Small intestine (tissue), 7 donors: ENCODE data around the gene SH3BP5. TPM values are rescaled to one million over a fixed set of nuclear protein-coding genes. Genes with fewer than 3 reads are reported as not detected.

Experiments used
- DNase-seq, 2 donors: peaks; one replicate each; pipeline versions ENCODE4 v3.0.0 to v3.0.0-alpha.2; 2013
- FAIRE-seq: peaks from 2 replicates; lab custom pipeline; 2012; peaks lifted over from hg19 to GRCh38; lab: Jason Lieb, UNC
- H3K27ac ChIP-seq, 3 donors: one replicate each; pipeline ENCODE4 v1.5.1; 2013; ENCODE audit warnings: low read length in 2 of 3, mild to moderate bottlenecking in 2 of 3, control low read depth in 1 of 3, inconsistent platforms in 1 of 3, low read depth in 1 of 3, moderate library complexity in 1 of 3
- H3K27me3 ChIP-seq, 3 donors: one replicate each; pipeline ENCODE4 v1.6.1; 2013; ENCODE audit warnings: low read length in 3 of 3, inconsistent platforms in 1 of 3; ENCODE audit not compliant: control insufficient read depth in 3 of 3, insufficient read depth in 3 of 3
- H3K36me3 ChIP-seq, 3 donors: one replicate each; pipeline ENCODE4 v1.6.1; 2013; ENCODE audit warnings: low read length in 3 of 3, inconsistent platforms in 1 of 3, low read depth in 1 of 3, mild to moderate bottlenecking in 1 of 3, moderate library complexity in 1 of 3; ENCODE audit not compliant: control insufficient read depth in 3 of 3, insufficient read depth in 2 of 3
- H3K4me1 ChIP-seq, 3 donors: one replicate each; pipeline ENCODE4 v1.6.1; 2013; ENCODE audit warnings: low read length in 2 of 3, inconsistent platforms in 1 of 3, low read depth in 1 of 3, mild to moderate bottlenecking in 1 of 3, moderate library complexity in 1 of 3; ENCODE audit not compliant: control insufficient read depth in 3 of 3, insufficient read depth in 2 of 3
- H3K4me3 ChIP-seq, 3 donors: one replicate each; pipeline ENCODE4 v1.5.1; 2013; ENCODE audit warnings: low read length in 3 of 3, control low read depth in 1 of 3, inconsistent platforms in 1 of 3, low read depth in 1 of 3, mild to moderate bottlenecking in 1 of 3, moderate library complexity in 1 of 3
- H3K9me3 ChIP-seq, 2 donors: one replicate each; pipeline ENCODE4 v1.6.1; 2013; ENCODE audit warnings: low read depth in 1 of 2, low read length in 1 of 2; ENCODE audit not compliant: control insufficient read depth in 2 of 2, insufficient read depth in 1 of 2
- WGBS, 3 donors: extraction: QIAGEN DNeasy Blood & Tissue Kit; methylation state at CpG; one replicate each; pipeline ENCODE4 v1.1.7; 2013; 5-methylcytosine and 5-hydroxymethylcytosine counted together
- polyA plus RNA-seq, 4 donors: library from polyadenylated mRNA; stranded (reverse) in 3 of 4; unstranded in 1 of 4; fragments of 200-250 nt in 3 of 4; fragments of 120-200 nt in 1 of 4; gene quantifications; one replicate each; pipeline versions ENCODE4 v1.2.1 to v1.2.3, GENCODE V29; 2013
- donor health status: healthy with polysubstance abuse.
- donor health status: control.
- donor health status: control.
- donor health status: Bipolar disorder and iron deficiency.
- donor health status: healthy.

SH3BP5 gene
- polyA plus RNA-seq, 4 donors: 4.9 to 24.0 (median 10.1) TPM

- FAIRE-seq: no peak
- H3K9me3 ChIP-seq: no peaks in the 10 kb centered on the region
- DNase-seq: no peak
- 90 to 98% (median 97%) methylated on average over 2 of the region's 2 CpGs for WGBS, 3 donors
- H3K4me1 ChIP-seq: peaks cover 0 to 2% (median 0%) of the 10 kb centered on the region in 3 donors
- no peaks in the 10 kb centered on the region for H3K36me3 ChIP-seq
- peaks cover 0 to 11% (median 0%) of the 10 kb centered on the region in 3 donors for H3K27me3 ChIP-seq
- H3K4me3 ChIP-seq: no peak overlapping the region
- H3K27ac ChIP-seq: no peak overlapping the region
These were observed 5.7 kb downstream of the SH3BP5 start for GRCh38 chr3:15326673-15327072.

GRCh38 chr3:15326037-15326436 is 6.3 kb downstream of the SH3BP5 start:
- DNase-seq (no peak), FAIRE-seq (no peak)
- no peaks in the 10 kb centered on the region for H3K9me3 ChIP-seq
- peaks cover 0 to 6% (median 0%) of the 10 kb centered on the region in 3 donors for H3K27me3 ChIP-seq
- H3K27ac ChIP-seq: no peak overlapping the region
- WGBS, 3 donors: 80 to 82% (median 80%) methylated on average over 3 of the region's 3 CpGs
- peaks cover 0 to 2% (median 0%) of the 10 kb centered on the region in 3 donors for H3K4me1 ChIP-seq
- no peaks in the 10 kb centered on the region for H3K36me3 ChIP-seq
- H3K4me3 ChIP-seq: no peak overlapping the region

GRCh38 chr3:15325228-15325627 is 7.2 kb downstream of the SH3BP5 start:
- no peak for FAIRE-seq
- peaks cover 0 to 1% (median 0%) of the 10 kb centered on the region in 3 donors for H3K27me3 ChIP-seq
- 75 to 83% (median 81%) methylated on average over 4 of the region's 4 CpGs for WGBS, 3 donors

GRCh38 chr3:15324379-15324808 is 8.0 kb downstream of the SH3BP5 start:
- WGBS, 3 donors: 69 to 84% (median 76%) methylated on average over 7 of the region's 7 CpGs

More at GRCh38 chr3:15325228-15325627, 7.2 kb downstream of the SH3BP5 start:
- no peak for DNase-seq
- Histone ChIP-seq H3K36me3 (no peaks in the 10 kb centered on the region), H3K4me1 (peaks cover 0 to 10% (median 7%) of the 10 kb centered on the region in 3 donors), H3K27ac (no peak overlapping the region), H3K4me3 (no peak overlapping the region), H3K9me3 (no peaks in the 10 kb centered on the region)

GRCh38 chr3:15323063-15323462 is 9.3 kb downstream of the SH3BP5 start:
- H3K27ac ChIP-seq: no peak overlapping the region
- H3K27me3 ChIP-seq: no peaks in the 10 kb centered on the region
- 81 to 88% (median 82%) methylated on average over 6 of the region's 6 CpGs for WGBS, 3 donors
- peaks cover 0 to 23% (median 18%) of the 10 kb centered on the region in 3 donors for H3K4me1 ChIP-seq
- FAIRE-seq: no peak
- no peak overlapping the region for H3K4me3 ChIP-seq
- no peaks in the 10 kb centered on the region for H3K9me3 ChIP-seq
- DNase-seq: no peak
- no peaks in the 10 kb centered on the region for H3K36me3 ChIP-seq

More at GRCh38 chr3:15324379-15324808, 8.0 kb downstream of the SH3BP5 start:
- FAIRE-seq (no peak), DNase-seq (no peak)
- Histone ChIP-seq H3K4me1 (peaks cover 0 to 16% (median 14%) of the 10 kb centered on the region in 3 donors), H3K4me3 (no peak overlapping the region), H3K9me3 (no peaks in the 10 kb centered on the region), H3K36me3 (no peaks in the 10 kb centered on the region), H3K27me3 (no peaks in the 10 kb centered on the region), H3K27ac (no peak overlapping the region)

GRCh38 chr3:15321349-15321748 is 11.0 kb downstream of the SH3BP5 start:
- Histone ChIP-seq H3K4me3 (no peak overlapping the region), H3K4me1 (peaks cover 0 to 23% (median 18%) of the 10 kb centered on the region in 3 donors), H3K9me3 (no peaks in the 10 kb centered on the region), H3K27me3 (no peaks in the 10 kb centered on the region), H3K36me3 (no peaks in the 10 kb centered on the region), H3K27ac (no peak overlapping the region)
- 68 to 91% (median 87%) methylated on average over 1 of the region's 1 CpG for WGBS, 3 donors
- FAIRE-seq (no peak), DNase-seq (no peak)

- H3K36me3 ChIP-seq: no peaks in the 10 kb centered on the region
- peaks cover 0 to 23% (median 18%) of the 10 kb centered on the region in 3 donors for H3K4me1 ChIP-seq
- FAIRE-seq (no peak), DNase-seq (peak in 1 of 2 donors; percentile 16)
- H3K27me3 ChIP-seq: no peaks in the 10 kb centered on the region
- WGBS, 3 donors: 51 to 85% (median 74%) methylated on average over 4 of the region's 4 CpGs
- peak overlapping the region in 2 of 3 donors; percentile 64 to 66 for H3K27ac ChIP-seq
- H3K9me3 ChIP-seq: no peaks in the 10 kb centered on the region
- no peak overlapping the region for H3K4me3 ChIP-seq
These were observed 12.8 kb downstream of the SH3BP5 start for GRCh38 chr3:15319575-15319974.

- no peaks in the 10 kb centered on the region for H3K9me3 ChIP-seq
- H3K4me3 ChIP-seq: no peak overlapping the region
- DNase-seq (peak in 1 of 2 donors; percentile 58), FAIRE-seq (no peak)
- H3K4me1 ChIP-seq: peaks cover 0 to 23% (median 18%) of the 10 kb centered on the region in 3 donors
- no peaks in the 10 kb centered on the region for H3K27me3 ChIP-seq
- peak overlapping the region in 2 of 3 donors; percentile 64 to 66 for H3K27ac ChIP-seq
- WGBS, 3 donors: 62 to 69% (median 63%) methylated on average over 2 of the region's 2 CpGs
- no peaks in the 10 kb centered on the region for H3K36me3 ChIP-seq
These were observed 13.2 kb downstream of the SH3BP5 start for GRCh38 chr3:15319136-15319535.

GRCh38 chr3:15318661-15319060 is 13.7 kb downstream of the SH3BP5 start:
- no peak for DNase-seq
- Histone ChIP-seq H3K36me3 (no peaks in the 10 kb centered on the region), H3K27ac (no peak overlapping the region), H3K9me3 (no peaks in the 10 kb centered on the region), H3K4me1 (peaks cover 0 to 23% (median 18%) of the 10 kb centered on the region in 3 donors), H3K4me3 (no peak overlapping the region), H3K27me3 (no peaks in the 10 kb centered on the region)
- 84 to 93% (median 91%) methylated on average over 8 of the region's 8 CpGs for WGBS, 3 donors
- FAIRE-seq: no peak
